IPS-15b (cell line): ENCODE data around the gene PACS1.
A peak's percentile ranks its signal among the peaks of the same experiment; 100 is the strongest.
"Not testable (repeated sequence)": the region's sequence is repeated elsewhere in the genome, so short reads cannot be mapped to it uniquely, and the experiment has no call there.

Source experiments
- H3K27me3 ChIP-seq: one replicate; pipeline ENCODE4 v1.6.1; 2013; ENCODE audit warnings: low read length; ENCODE audit not compliant: control insufficient read depth, insufficient read depth
- H3K36me3 ChIP-seq: one replicate; pipeline ENCODE4 v1.6.1; 2013; ENCODE audit warnings: low read length; ENCODE audit not compliant: control insufficient read depth, insufficient read depth
- H3K4me1 ChIP-seq: one replicate; pipeline ENCODE4 v1.6.1; 2013; ENCODE audit warnings: mild to moderate bottlenecking, low read length; ENCODE audit not compliant: control insufficient read depth, insufficient read depth
- H3K4me3 ChIP-seq: one replicate; pipeline ENCODE4 v1.5.1; 2013; ENCODE audit warnings: low read depth, low read length
- H3K9ac ChIP-seq: one replicate; pipeline ENCODE4 v1.6.1; 2013; ENCODE audit warnings: low read depth, mild to moderate bottlenecking, low read length
- H3K9me3 ChIP-seq: one replicate; pipeline ENCODE4 v1.6.1; 2013; ENCODE audit warnings: mild to moderate bottlenecking, low read length; ENCODE audit not compliant: control insufficient read depth, insufficient read depth

Gene PACS1

GRCh38 chr11:66239511-66239910 is 169.4 kb downstream of the PACS1 start:
- Histone ChIP-seq H3K4me1 (no peaks in the 10 kb centered on the region), H3K27me3 (no peaks in the 10 kb centered on the region), H3K9ac (no peak overlapping the region), H3K4me3 (no peak overlapping the region), H3K36me3 (peaks cover 8% of the 10 kb centered on the region), H3K9me3 (no peaks in the 10 kb centered on the region)

GRCh38 chr11:66239998-66240780 is 170.1 kb downstream of the PACS1 start:
- Histone ChIP-seq H3K9ac (no peak overlapping the region), H3K4me1 (no peaks in the 10 kb centered on the region), H3K36me3 (peaks cover 8% of the 10 kb centered on the region), H3K4me3 (no peak overlapping the region), H3K27me3 (no peaks in the 10 kb centered on the region), H3K9me3 (no peaks in the 10 kb centered on the region)

GRCh38 chr11:66240781-66241136 is 170.7 kb downstream of the PACS1 start:
- Histone ChIP-seq H3K4me3 (no peak overlapping the region), H3K9me3 (no peaks in the 10 kb centered on the region), H3K36me3 (peaks cover 8% of the 10 kb centered on the region), H3K27me3 (no peaks in the 10 kb centered on the region), H3K9ac (no peak overlapping the region), H3K4me1 (no peaks in the 10 kb centered on the region)

GRCh38 chr11:66242095-66242765 is 172.2 kb downstream of the PACS1 start:
- Histone ChIP-seq H3K9ac (no peak overlapping the region), H3K4me3 (no peak overlapping the region), H3K9me3 (no peaks in the 10 kb centered on the region), H3K4me1 (no peaks in the 10 kb centered on the region), H3K36me3 (peaks cover 8% of the 10 kb centered on the region), H3K27me3 (no peaks in the 10 kb centered on the region)

- Histone ChIP-seq H3K9ac (no peak overlapping the region), H3K4me3 (no peak overlapping the region), H3K36me3 (peaks cover 8% of the 10 kb centered on the region), H3K27me3 (no peaks in the 10 kb centered on the region), H3K4me1 (no peaks in the 10 kb centered on the region), H3K9me3 (no peaks in the 10 kb centered on the region)
Observed at GRCh38 chr11:66243782-66244535, 173.9 kb downstream of the PACS1 start.

- Histone ChIP-seq H3K9me3 (no peaks in the 10 kb centered on the region), H3K4me3 (no peak overlapping the region), H3K36me3 (no peaks in the 10 kb centered on the region), H3K27me3 (no peaks in the 10 kb centered on the region), H3K9ac (no peak overlapping the region), H3K4me1 (no peaks in the 10 kb centered on the region)
Observed at GRCh38 chr11:66247295-66247694, 177.2 kb downstream of the PACS1 start.

- no peaks in the 10 kb centered on the region for H3K9me3 ChIP-seq
- no peak overlapping the region for H3K4me3 ChIP-seq
- no peaks in the 10 kb centered on the region for H3K4me1 ChIP-seq
- H3K36me3 ChIP-seq: no peaks in the 10 kb centered on the region
- H3K9ac ChIP-seq: no peak overlapping the region
- H3K27me3 ChIP-seq: no peaks in the 10 kb centered on the region
Observed at GRCh38 chr11:66247801-66248200, 177.7 kb downstream of the PACS1 start.

- Histone ChIP-seq H3K4me3 (no peak overlapping the region), H3K36me3 (no peaks in the 10 kb centered on the region), H3K9ac (no peak overlapping the region), H3K9me3 (no peaks in the 10 kb centered on the region), H3K4me1 (no peaks in the 10 kb centered on the region), H3K27me3 (no peaks in the 10 kb centered on the region)
Observed at GRCh38 chr11:66248903-66249302, 178.8 kb downstream of the PACS1 start.

- H3K4me1 ChIP-seq: peaks cover 3% of the 10 kb centered on the region
- H3K4me3 ChIP-seq: no peak overlapping the region
- H3K9me3 ChIP-seq: no peaks in the 10 kb centered on the region
- H3K9ac ChIP-seq: no peak overlapping the region
- no peaks in the 10 kb centered on the region for H3K27me3 ChIP-seq
- H3K36me3 ChIP-seq: no peaks in the 10 kb centered on the region
Observed at GRCh38 chr11:66251809-66252208, 181.7 kb downstream of the PACS1 start.

- H3K9ac ChIP-seq, H3K27me3 ChIP-seq, H3K36me3 ChIP-seq, H3K4me3 ChIP-seq, H3K9me3 ChIP-seq, H3K4me1 ChIP-seq: not testable (repeated sequence)
Observed at GRCh38 chr11:66253081-66253480, 183.0 kb downstream of the PACS1 start.

GRCh38 chr11:66258473-66258893 is 188.4 kb downstream of the PACS1 start:
- Histone ChIP-seq H3K36me3 (peaks cover 21% of the 10 kb centered on the region), H3K4me1 (peaks cover 6% of the 10 kb centered on the region), H3K27me3 (no peaks in the 10 kb centered on the region)

More at GRCh38 chr11:66258473-66258893, 188.4 kb downstream of the PACS1 start:
- peak overlapping the region; percentile 90 for H3K9ac ChIP-seq
- H3K9me3 ChIP-seq: no peaks in the 10 kb centered on the region
- H3K4me3 ChIP-seq: peak overlapping the region; percentile 93
